Fibroblast of the aortic adventitia (primary cell): ENCODE results near the gene FHIP1B. TPM values are rescaled to one million over a fixed set of nuclear protein-coding genes. Genes with fewer than 3 reads are reported as not detected.
A peak's percentile ranks its signal among the peaks of the same experiment; 100 is the strongest.
"Not testable (repeated sequence)": the region's sequence is repeated elsewhere in the genome, so short reads cannot be mapped to it uniquely, and the experiment has no call there.

ENCODE experiments used
- DNase-seq: peaks from one replicate; pipeline ENCODE4 v3.0.0-alpha.2; 2010; ENCODE audit warnings: low read depth
- H3K4me3 ChIP-seq: 2 replicates; pipeline ENCODE4 v1.5.1; 2011; ENCODE audit warnings: low read depth, mild to moderate bottlenecking, control low read depth, low read length, moderate library complexity
- total RNA-seq: library from RNA; depleted of rRNA; stranded (reverse); fragments of >200 nt; gene quantifications from 2 replicates; pipeline ENCODE4 v1.2.3, GENCODE V29; 2012; ENCODE audit warnings: low replicate concordance
- TF ChIP-seq, protein P1 (sequence below): IDR thresholded peaks from 2 replicates; pipeline ENCODE4 v1.5.1; 2011; ENCODE audit warnings: mild to moderate bottlenecking, low read length, control low read depth, inconsistent platforms; ENCODE audit not compliant: insufficient read depth

The FHIP1B gene
- 6.4 and 15.6 TPM in 2 replicates for total RNA-seq

DNA sequence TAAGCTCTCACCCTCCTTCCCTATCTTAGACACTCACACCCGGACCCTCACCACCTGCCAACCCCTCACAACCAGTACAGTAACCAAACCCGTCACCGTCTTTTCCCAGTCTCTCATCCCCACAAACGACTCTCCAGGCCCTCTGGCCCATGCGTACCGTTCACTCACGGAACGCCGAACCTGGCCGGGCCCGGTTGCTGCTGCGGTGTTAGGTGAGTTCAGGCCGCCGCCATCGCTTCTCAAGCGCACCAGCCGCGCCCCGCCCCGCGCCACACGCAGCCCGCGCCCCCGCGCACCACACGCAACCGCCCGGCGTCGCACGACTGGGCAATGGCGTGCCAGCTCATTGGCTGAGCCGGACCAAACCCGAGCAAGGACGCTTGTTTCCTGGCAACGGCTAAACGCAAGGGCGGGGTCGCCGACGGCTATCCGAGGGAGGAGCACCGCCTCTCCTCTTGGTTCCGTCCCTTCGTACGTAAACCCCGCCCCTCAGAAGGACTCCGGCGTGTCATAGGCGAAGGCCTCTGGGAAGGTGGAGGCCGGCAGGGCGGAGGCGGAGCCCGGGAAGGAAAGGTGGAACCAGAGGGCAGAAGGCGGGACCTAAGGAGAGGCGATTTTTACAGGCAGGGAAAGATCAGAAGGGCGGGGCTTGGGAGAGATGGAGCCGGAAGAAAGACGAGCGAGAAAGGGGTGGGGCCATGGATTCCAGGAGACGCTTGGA is at the start of gene FHIP1B:
Gene FHIP1B, minus strand, starts transcription at position 250 of the 721 bp plus-strand sequence. CDS start 10,120 bp downstream, outside the sequence.
- peak within 1 kb of the TSS; percentile 99 for H3K4me3 ChIP-seq
- DNase-seq: peak; percentile 100
- TF ChIP-seq, protein P1, sequence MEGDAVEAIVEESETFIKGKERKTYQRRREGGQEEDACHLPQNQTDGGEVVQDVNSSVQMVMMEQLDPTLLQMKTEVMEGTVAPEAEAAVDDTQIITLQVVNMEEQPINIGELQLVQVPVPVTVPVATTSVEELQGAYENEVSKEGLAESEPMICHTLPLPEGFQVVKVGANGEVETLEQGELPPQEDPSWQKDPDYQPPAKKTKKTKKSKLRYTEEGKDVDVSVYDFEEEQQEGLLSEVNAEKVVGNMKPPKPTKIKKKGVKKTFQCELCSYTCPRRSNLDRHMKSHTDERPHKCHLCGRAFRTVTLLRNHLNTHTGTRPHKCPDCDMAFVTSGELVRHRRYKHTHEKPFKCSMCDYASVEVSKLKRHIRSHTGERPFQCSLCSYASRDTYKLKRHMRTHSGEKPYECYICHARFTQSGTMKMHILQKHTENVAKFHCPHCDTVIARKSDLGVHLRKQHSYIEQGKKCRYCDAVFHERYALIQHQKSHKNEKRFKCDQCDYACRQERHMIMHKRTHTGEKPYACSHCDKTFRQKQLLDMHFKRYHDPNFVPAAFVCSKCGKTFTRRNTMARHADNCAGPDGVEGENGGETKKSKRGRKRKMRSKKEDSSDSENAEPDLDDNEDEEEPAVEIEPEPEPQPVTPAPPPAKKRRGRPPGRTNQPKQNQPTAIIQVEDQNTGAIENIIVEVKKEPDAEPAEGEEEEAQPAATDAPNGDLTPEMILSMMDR: no peak

DNA sequence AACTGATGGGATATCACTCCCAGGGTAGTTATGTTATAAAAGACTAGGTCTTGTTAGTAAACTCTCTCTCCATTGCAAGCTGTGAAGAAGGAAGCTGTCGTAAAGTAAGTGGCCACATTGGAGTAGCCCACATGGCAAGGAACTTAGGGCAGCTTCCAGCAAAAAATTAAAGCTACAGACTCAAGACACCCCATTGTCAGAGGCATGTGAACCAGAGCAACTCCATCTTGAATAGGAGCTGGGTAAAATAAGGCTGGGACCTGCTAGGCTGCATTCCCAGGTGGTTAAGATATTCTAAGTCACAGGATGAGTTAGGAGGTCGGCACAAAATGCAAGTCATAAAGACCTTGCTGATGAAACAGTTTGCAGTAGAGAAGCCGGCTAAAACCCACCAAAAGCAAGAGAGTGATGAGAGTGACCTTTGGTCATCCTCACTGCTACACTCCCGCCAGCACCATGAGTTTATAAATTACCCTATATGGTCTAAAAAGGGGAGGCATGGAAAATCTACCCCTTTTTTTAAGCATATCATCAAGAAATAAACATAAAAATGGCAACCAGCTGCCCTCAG is 49.1 kb upstream of the FHIP1B start:
- TF ChIP-seq, protein P1: no peak
- no peak overlapping the region for H3K4me3 ChIP-seq
- no peak for DNase-seq

DNA sequence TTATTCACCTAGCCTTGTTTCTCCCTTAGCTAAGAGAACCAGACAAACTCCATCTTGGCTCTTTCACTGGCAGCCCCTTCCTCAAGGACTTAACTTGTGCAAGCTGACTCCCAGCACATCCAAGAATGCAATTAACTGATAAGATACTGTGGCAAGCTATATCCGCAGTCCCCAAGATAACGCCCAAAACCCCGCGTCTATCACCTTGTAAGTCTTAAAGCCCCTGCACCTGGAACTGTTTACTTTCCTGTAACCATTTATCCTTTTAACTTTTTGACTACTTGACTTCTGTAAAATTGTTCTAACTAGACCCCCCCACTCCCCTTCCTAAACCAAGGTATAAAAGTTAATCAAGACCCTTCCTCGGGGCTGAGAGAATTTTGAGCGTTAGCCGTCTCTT is 46.4 kb upstream of the FHIP1B start:
- not testable (repeated sequence) for DNase-seq, H3K4me3 ChIP-seq

DNA sequence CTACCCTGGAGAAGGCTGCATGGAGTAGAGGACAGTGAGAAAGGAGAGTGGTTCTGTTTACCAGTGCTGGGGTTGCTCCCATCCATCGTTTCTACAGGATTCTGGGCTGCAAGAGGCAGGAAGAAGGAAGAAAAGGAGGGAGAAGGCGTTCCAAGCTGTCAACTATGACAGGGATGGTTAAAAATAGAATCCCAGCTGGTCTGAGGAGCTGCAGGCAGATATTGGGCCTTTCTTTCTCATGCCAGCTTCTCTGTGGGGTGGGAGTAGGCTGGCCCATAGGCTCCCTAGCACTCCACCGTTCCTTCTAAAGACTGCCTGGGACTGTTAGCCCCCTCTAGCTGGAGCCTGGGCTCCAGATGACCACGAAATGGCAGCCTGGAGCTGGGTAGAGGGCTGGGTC is 38.8 kb upstream of the FHIP1B start:
- no peak overlapping the region for H3K4me3 ChIP-seq
- TF ChIP-seq, protein P1: no peak
- DNase-seq: peak; percentile 9

DNA sequence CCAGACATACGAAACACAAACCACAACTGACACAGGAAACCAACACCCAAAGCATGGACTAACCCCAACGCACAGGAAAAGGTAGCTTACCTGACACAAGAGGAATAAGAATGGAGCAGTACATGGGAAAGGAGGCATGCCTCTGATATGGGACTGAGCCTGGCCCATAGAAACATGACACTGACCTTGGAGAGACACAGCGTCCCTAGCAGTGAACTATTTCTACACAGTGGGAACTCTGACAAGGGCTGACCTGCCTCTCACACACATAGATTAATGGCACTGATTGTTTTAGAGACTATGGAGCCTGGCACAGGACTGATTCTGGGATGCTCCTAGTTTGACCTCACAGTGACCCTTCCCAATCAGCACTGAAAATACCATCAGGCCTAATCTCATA is 37.2 kb upstream of the FHIP1B start:
- TF ChIP-seq, protein P1: no peak
- no peak for DNase-seq
- H3K4me3 ChIP-seq: no peak overlapping the region

DNA sequence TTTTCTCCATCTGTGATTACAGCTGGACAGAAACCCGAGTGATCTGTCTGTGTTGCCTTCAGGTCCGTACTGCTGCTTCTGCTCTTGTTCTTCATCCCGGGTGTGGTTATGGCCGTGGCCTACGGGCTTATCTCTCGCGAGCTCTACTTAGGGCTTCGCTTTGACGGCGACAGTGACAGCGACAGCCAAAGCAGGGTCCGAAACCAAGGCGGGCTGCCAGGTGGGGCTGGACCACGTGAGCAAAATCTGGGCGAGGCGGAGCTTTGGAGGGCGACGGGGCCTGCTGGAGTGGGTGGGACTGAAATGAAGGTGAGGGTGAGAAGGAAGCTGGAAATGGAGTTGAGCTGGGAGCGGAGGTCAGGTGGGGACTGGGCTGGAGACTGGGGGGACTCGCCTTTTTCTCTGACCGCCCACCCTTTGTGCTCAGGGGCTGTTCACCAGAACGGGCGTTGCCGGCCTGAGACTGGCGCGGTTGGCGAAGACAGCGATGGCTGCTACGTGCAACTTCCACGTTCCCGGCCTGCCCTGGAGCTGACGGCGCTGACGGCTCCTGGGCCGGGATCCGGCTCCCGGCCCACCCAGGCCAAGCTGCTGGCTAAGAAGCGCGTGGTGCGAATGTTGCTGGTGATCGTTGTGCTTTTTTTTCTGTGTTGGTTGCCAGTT is 36.3 kb upstream of the FHIP1B start:
- TF ChIP-seq, protein P1: no peak
- no peak overlapping the region for H3K4me3 ChIP-seq
- no peak for DNase-seq

DNA sequence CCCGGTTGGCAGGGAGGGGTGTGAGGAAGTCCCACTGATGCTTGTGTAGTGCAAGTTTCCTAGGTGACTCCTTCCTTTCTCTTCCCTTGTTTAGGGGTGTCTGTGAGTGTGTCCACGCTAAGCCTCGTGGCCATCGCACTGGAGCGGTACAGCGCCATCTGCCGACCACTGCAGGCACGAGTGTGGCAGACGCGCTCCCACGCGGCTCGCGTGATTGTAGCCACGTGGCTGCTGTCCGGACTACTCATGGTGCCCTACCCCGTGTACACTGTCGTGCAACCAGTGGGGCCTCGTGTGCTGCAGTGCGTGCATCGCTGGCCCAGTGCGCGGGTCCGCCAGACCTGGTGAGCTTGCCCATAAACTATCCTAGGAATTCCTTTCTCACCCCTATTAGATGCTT is 35.6 kb upstream of the FHIP1B start:
- no peak for DNase-seq
- no peak overlapping the region for H3K4me3 ChIP-seq
- TF ChIP-seq, protein P1: no peak
